Measurements from ENCODE around the gene ABI3BP. TPM values are rescaled to one million over a fixed set of nuclear protein-coding genes. Genes with fewer than 3 reads are reported as not detected.

ABI3BP gene
- total RNA-seq, 1 experiment from 2014 or later, result 3.1 TPM

GRCh38 chr3:100830931-100831330 lies 162.3 kb downstream of the ABI3BP start:
- POLR2A ChIA-PET, result interaction anchor here (0.6 kb wide), 1 partner anchor 15 kb away, joined by 3 read pairs; no protein-coding TSS in a partner anchor
- CTCF ChIA-PET, result no interaction called here
- H3K4me1 Mint-ChIP-seq (ENCODE audit: insufficient read depth, unreplicated experiment), result no peaks in the 10 kb centered on the region
- no peaks in the 10 kb centered on the region for H3K36me3 Mint-ChIP-seq (ENCODE audit: insufficient read depth, unreplicated experiment)
- intact Hi-C loops (cut with micrococcal nuclease), result no loop called here
- H3K27ac Mint-ChIP-seq (ENCODE audit: low read depth, unreplicated experiment), result no peak overlapping the region
- H3K27me3 Mint-ChIP-seq (ENCODE audit: insufficient read depth, unreplicated experiment), result no peaks in the 10 kb centered on the region
- DNase-seq (ENCODE audit: unreplicated experiment), result no peak
- H3K4me3 Mint-ChIP-seq (ENCODE audit: unreplicated experiment), result no peak overlapping the region
- no peaks in the 10 kb centered on the region for H3K9me3 Mint-ChIP-seq (ENCODE audit: unreplicated experiment)
- TF ChIP-seq, protein P1, sequence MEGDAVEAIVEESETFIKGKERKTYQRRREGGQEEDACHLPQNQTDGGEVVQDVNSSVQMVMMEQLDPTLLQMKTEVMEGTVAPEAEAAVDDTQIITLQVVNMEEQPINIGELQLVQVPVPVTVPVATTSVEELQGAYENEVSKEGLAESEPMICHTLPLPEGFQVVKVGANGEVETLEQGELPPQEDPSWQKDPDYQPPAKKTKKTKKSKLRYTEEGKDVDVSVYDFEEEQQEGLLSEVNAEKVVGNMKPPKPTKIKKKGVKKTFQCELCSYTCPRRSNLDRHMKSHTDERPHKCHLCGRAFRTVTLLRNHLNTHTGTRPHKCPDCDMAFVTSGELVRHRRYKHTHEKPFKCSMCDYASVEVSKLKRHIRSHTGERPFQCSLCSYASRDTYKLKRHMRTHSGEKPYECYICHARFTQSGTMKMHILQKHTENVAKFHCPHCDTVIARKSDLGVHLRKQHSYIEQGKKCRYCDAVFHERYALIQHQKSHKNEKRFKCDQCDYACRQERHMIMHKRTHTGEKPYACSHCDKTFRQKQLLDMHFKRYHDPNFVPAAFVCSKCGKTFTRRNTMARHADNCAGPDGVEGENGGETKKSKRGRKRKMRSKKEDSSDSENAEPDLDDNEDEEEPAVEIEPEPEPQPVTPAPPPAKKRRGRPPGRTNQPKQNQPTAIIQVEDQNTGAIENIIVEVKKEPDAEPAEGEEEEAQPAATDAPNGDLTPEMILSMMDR (IDR thresholded peaks at IDR 0.05; ENCODE audit: unreplicated experiment), result no peak
- BruUV-seq (replicated peaks), result no TSS peak

DNA sequence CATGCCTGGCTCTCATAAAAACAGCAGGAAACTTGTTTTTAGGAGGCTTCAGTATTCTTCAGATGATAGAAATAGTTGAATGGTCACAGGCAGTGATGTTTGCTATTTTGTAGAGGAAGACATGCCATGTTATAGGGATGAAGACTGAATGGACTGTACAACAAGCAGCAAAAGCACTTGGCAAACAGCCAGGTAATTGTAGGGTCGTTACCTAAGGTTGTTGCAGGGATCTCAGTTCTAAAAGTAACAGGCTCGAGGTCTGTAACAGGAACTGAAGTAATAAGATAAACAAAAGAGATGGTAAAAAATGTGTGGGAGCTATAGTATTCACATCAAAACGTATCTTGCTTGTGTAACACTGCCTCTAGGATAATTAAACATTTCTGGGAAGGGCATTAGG lies 167.6 kb downstream of the ABI3BP start:
- CTCF ChIA-PET, result no interaction called here

GRCh38 chr3:100815583-100815982 lies 177.6 kb downstream of the ABI3BP start:
- intact Hi-C loops (cut with micrococcal nuclease), result no loop called here
- Mint-ChIP-seq H3K36me3 (ENCODE audit: insufficient read depth, unreplicated experiment) (no peaks in the 10 kb centered on the region), H3K27ac (ENCODE audit: low read depth, unreplicated experiment) (no peak overlapping the region), H3K27me3 (ENCODE audit: insufficient read depth, unreplicated experiment) (no peaks in the 10 kb centered on the region), H3K9me3 (ENCODE audit: unreplicated experiment) (no peaks in the 10 kb centered on the region), H3K4me3 (ENCODE audit: unreplicated experiment) (no peak overlapping the region), H3K4me1 (ENCODE audit: insufficient read depth, unreplicated experiment) (no peaks in the 10 kb centered on the region)
- TF ChIP-seq, protein P1 (IDR thresholded peaks at IDR 0.05; ENCODE audit: unreplicated experiment), result no peak
- no peak for DNase-seq (ENCODE audit: unreplicated experiment)
- ChIA-PET POLR2A (no interaction called here), CTCF (no interaction called here)
- no TSS peak for BruUV-seq (replicated peaks)

More for the DNA sequence above, 167.6 kb downstream of the ABI3BP start:
- Mint-ChIP-seq H3K27me3 (ENCODE audit: insufficient read depth, unreplicated experiment) (no peaks in the 10 kb centered on the region), H3K4me3 (ENCODE audit: unreplicated experiment) (no peak overlapping the region), H3K4me1 (ENCODE audit: insufficient read depth, unreplicated experiment) (no peaks in the 10 kb centered on the region), H3K27ac (ENCODE audit: low read depth, unreplicated experiment) (no peak overlapping the region), H3K36me3 (ENCODE audit: insufficient read depth, unreplicated experiment) (no peaks in the 10 kb centered on the region), H3K9me3 (ENCODE audit: unreplicated experiment) (no peaks in the 10 kb centered on the region)
- DNase-seq (ENCODE audit: unreplicated experiment), result peak; percentile 23
- POLR2A ChIA-PET, result interaction anchor here (0.6 kb wide), 1 partner anchor 108 kb away, joined by 5 read pairs; no protein-coding TSS in a partner anchor
- BruUV-seq (replicated peaks), result no TSS peak
- intact Hi-C loops (cut with micrococcal nuclease), result no loop called here
- TF ChIP-seq, protein P1 (IDR thresholded peaks at IDR 0.05; ENCODE audit: unreplicated experiment), result no peak

- CTCF ChIA-PET, result interaction anchor here (0.6 to 0.9 kb wide), 4 partner anchors 79 to 543 kb away, joined by 3 to 6 read pairs (median 4); no protein-coding TSS in a partner anchor
- POLR2A ChIA-PET, result no interaction called here
- no peak for DNase-seq (ENCODE audit: unreplicated experiment)
- Mint-ChIP-seq H3K36me3 (ENCODE audit: insufficient read depth, unreplicated experiment) (no peaks in the 10 kb centered on the region), H3K27ac (ENCODE audit: low read depth, unreplicated experiment) (no peak overlapping the region), H3K9me3 (ENCODE audit: unreplicated experiment) (no peaks in the 10 kb centered on the region), H3K4me1 (ENCODE audit: insufficient read depth, unreplicated experiment) (no peaks in the 10 kb centered on the region), H3K27me3 (ENCODE audit: insufficient read depth, unreplicated experiment) (no peaks in the 10 kb centered on the region), H3K4me3 (ENCODE audit: unreplicated experiment) (no peak overlapping the region)
- BruUV-seq (replicated peaks), result no TSS peak
- TF ChIP-seq, protein P1 (IDR thresholded peaks at IDR 0.05; ENCODE audit: unreplicated experiment), result no peak
- intact Hi-C loops (cut with micrococcal nuclease), result no loop called here
These were observed 179.4 kb downstream of the ABI3BP start for GRCh38 chr3:100813828-100814227.
